Stimulated activated effector memory CD8-positive, alpha-beta T cell treated with anti-CD3 and anti-CD28 coated beads, Interleukin-12 subunit alpha, Interleukin-12 subunit beta, amount 100 ng/mL, for 72 hours (primary cell): Measurements from ENCODE around the gene PPA2.
"Not testable (repeated sequence)": the region's sequence is repeated elsewhere in the genome, so short reads cannot be mapped to it uniquely, and the experiment has no call there.

ENCODE experiments used
- ATAC-seq: fragments of 150-1000 bp; cut with Tn5 transposase; 2 replicates; pipeline ENCODE4 v1.10.0; 2021
- DNase-seq, 2 donors: peaks; one replicate each; pipeline ENCODE4 v3.0.0; 2021 to 2022; ENCODE audit warnings: low spot score in 2 of 2
- H3K27ac Mint-ChIP-seq: one replicate; pipeline ENCODE4 v1.8.0; 2022; ENCODE audit warnings: mild to moderate bottlenecking, mixed read lengths
- H3K36me3 Mint-ChIP-seq: one replicate; pipeline ENCODE4 v1.8.0; 2022; ENCODE audit warnings: mild to moderate bottlenecking, mixed read lengths
- H3K4me1 Mint-ChIP-seq: one replicate; pipeline ENCODE4 v1.8.0; 2022; ENCODE audit warnings: mixed read lengths
- H3K4me3 Mint-ChIP-seq: one replicate; pipeline ENCODE4 v1.8.0; 2022; ENCODE audit warnings: mild to moderate bottlenecking, mixed read lengths
- H3K9me3 Mint-ChIP-seq: one replicate; pipeline ENCODE4 v1.8.0; 2022; ENCODE audit warnings: mixed read lengths

PPA2 gene

GRCh38 chr4:105469736-105470135 lies 4.1 kb downstream of the PPA2 start:
- H3K36me3 Mint-ChIP-seq: peaks cover 66% of the 10 kb centered on the region
- no peak for ATAC-seq
- H3K9me3 Mint-ChIP-seq: no peaks in the 10 kb centered on the region
- H3K27ac Mint-ChIP-seq: no peak overlapping the region
- DNase-seq: no peak
- H3K4me3 Mint-ChIP-seq: no peak overlapping the region
- peaks cover 45% of the 10 kb centered on the region for H3K4me1 Mint-ChIP-seq

GRCh38 chr4:105466580-105466979 lies 7.3 kb downstream of the PPA2 start:
- H3K9me3 Mint-ChIP-seq: peaks cover 3% of the 10 kb centered on the region
- H3K36me3 Mint-ChIP-seq: peaks cover 47% of the 10 kb centered on the region
- H3K27ac Mint-ChIP-seq: no peak overlapping the region
- H3K4me3 Mint-ChIP-seq: no peak overlapping the region
- ATAC-seq (no peak), DNase-seq (no peak)
- peaks cover 52% of the 10 kb centered on the region for H3K4me1 Mint-ChIP-seq

GRCh38 chr4:105464563-105464962 lies 9.3 kb downstream of the PPA2 start:
- not testable (repeated sequence) for DNase-seq, H3K9me3 Mint-ChIP-seq, H3K4me3 Mint-ChIP-seq, H3K27ac Mint-ChIP-seq, ATAC-seq
- H3K36me3 Mint-ChIP-seq: peaks cover 27% of the 10 kb centered on the region
- peaks cover 53% of the 10 kb centered on the region for H3K4me1 Mint-ChIP-seq

DNA sequence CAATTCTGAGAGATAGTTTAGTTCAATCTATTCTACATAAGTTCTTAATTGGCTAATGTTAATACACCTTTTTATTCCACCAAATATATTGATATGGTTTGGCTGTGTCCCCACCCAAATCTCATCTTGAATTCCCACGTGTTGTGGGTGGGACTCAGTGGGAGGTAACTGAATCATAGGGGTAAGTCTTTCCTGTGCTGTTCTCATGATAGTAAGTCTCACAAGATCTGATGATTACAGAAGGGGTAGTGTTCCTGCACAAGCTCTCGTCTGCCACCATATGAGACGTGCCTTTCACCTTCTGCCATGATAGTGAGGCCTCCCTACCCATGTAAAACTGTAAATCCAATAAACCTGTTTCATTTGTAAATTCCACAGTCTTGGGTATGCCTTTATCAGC lies 11.3 kb downstream of the PPA2 start:
- no peak for ATAC-seq
- Mint-ChIP-seq H3K36me3 (peaks cover 23% of the 10 kb centered on the region), H3K4me1 (peaks cover 45% of the 10 kb centered on the region), H3K27ac (peak overlapping the region; percentile 12), H3K4me3 (no peak overlapping the region), H3K9me3 (peaks cover 3% of the 10 kb centered on the region)
- no peak for DNase-seq

DNA sequence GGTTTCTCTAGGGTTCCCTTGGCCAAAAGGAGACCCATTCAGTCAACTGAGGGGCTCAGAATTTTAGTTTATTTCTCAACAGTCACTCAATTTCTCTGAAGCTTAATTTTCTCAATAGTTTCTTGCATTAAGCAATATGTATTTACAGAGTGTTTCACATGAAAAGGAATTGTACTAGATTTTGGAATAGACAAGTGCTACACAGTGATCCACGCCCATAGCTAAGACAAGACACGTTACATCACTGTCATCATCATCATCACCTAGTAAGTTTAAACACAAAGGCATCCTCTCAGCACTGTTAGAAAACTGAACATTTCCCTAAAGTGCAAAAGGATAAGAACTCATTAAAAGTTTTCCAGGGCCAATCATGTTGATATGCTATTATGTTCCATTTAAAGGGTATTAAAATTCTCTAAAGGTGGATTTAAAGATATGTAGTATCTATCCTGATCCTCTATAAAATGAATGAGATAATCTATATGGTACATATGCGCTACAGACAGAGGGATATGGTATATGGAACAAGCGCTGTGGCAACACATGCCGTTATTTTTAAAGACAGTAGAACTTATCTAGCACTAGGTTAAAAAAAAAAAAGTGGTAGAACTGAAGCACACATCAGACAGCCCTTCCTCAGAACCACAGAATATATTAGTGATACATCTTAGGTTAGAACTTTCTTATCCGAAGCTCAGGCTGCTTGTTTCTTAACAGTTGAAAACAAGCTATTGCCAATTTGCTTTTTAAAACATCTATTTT lies 12.1 kb downstream of the PPA2 start:
- Mint-ChIP-seq H3K4me3 (no peak overlapping the region), H3K36me3 (peaks cover 17% of the 10 kb centered on the region), H3K27ac (no peak overlapping the region), H3K4me1 (peaks cover 38% of the 10 kb centered on the region), H3K9me3 (peaks cover 3% of the 10 kb centered on the region)
- DNase-seq (no peak), ATAC-seq (no peak)

GRCh38 chr4:105461221-105461620 lies 12.6 kb downstream of the PPA2 start:
- Mint-ChIP-seq H3K27ac (no peak overlapping the region), H3K4me3 (no peak overlapping the region), H3K4me1 (peaks cover 35% of the 10 kb centered on the region), H3K36me3 (peaks cover 17% of the 10 kb centered on the region), H3K9me3 (peaks cover 3% of the 10 kb centered on the region)
- DNase-seq (no peak), ATAC-seq (no peak)

GRCh38 chr4:105460306-105460705 lies 13.6 kb downstream of the PPA2 start:
- H3K27ac Mint-ChIP-seq: no peak overlapping the region
- H3K36me3 Mint-ChIP-seq: peaks cover 16% of the 10 kb centered on the region
- no peak for ATAC-seq

DNA sequence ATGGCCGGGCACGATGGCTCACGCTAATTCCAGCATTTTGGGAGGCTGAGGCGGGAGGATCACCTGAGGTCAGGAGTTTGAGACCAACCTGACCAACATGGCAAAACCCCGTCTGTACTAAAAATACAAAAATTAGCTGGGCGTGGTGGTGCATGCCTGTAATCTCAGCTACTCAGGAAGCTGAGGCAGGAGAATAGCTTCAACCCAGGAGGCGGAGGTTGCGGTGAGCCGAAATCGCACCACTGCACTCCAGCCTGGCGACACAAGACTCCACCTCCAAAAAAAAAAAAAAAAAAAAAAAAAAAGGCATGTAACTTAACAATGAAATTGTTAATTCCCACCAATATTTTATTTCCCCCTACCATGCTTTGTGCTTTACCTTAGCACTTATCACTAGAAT lies 15.3 kb downstream of the PPA2 start:
- Mint-ChIP-seq H3K4me1 (peaks cover 42% of the 10 kb centered on the region), H3K36me3 (peaks cover 20% of the 10 kb centered on the region)
- DNase-seq, ATAC-seq, H3K9me3 Mint-ChIP-seq, H3K4me3 Mint-ChIP-seq, H3K27ac Mint-ChIP-seq: not testable (repeated sequence)

More at GRCh38 chr4:105460306-105460705, 13.6 kb downstream of the PPA2 start:
- no peak for DNase-seq
- Mint-ChIP-seq H3K4me3 (no peak overlapping the region), H3K4me1 (peaks cover 29% of the 10 kb centered on the region), H3K9me3 (peaks cover 3% of the 10 kb centered on the region)

DNA sequence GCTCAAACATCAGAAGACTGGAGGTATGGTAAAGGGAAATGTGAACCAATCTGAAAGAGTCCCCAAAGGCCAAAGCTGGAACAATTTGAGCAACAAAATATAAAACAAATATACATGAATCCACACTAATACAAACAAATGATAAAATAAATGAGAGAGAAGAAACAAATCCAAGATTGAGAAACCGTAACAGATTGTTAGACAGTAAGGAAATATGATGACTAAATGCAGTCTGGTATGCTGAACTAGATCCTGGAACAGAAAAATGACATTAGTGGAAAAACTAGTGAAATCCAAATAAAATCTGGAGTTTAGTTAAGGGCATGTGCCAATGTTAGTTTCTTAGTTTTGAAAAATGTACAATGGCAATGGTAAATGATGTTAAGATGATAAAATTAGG lies 15.9 kb downstream of the PPA2 start:
- ATAC-seq: no peak
- Mint-ChIP-seq H3K36me3 (peaks cover 26% of the 10 kb centered on the region), H3K9me3 (peaks cover 3% of the 10 kb centered on the region), H3K4me1 (peaks cover 44% of the 10 kb centered on the region), H3K27ac (no peak overlapping the region), H3K4me3 (no peak overlapping the region)
- DNase-seq: no peak

- Mint-ChIP-seq H3K9me3 (no peaks in the 10 kb centered on the region), H3K27ac (no peak overlapping the region), H3K4me3 (no peak overlapping the region), H3K36me3 (peaks cover 43% of the 10 kb centered on the region), H3K4me1 (peaks cover 37% of the 10 kb centered on the region)
- no peak for DNase-seq
- no peak for ATAC-seq
These were observed 17.9 kb downstream of the PPA2 start for GRCh38 chr4:105455998-105456397.

- Mint-ChIP-seq H3K36me3 (peaks cover 50% of the 10 kb centered on the region), H3K4me3 (no peak overlapping the region), H3K4me1 (peaks cover 37% of the 10 kb centered on the region), H3K9me3 (no peaks in the 10 kb centered on the region), H3K27ac (peak overlapping the region; percentile 3)
- DNase-seq (no peak), ATAC-seq (no peak)
These were observed 18.7 kb downstream of the PPA2 start for GRCh38 chr4:105455182-105455581.

DNA sequence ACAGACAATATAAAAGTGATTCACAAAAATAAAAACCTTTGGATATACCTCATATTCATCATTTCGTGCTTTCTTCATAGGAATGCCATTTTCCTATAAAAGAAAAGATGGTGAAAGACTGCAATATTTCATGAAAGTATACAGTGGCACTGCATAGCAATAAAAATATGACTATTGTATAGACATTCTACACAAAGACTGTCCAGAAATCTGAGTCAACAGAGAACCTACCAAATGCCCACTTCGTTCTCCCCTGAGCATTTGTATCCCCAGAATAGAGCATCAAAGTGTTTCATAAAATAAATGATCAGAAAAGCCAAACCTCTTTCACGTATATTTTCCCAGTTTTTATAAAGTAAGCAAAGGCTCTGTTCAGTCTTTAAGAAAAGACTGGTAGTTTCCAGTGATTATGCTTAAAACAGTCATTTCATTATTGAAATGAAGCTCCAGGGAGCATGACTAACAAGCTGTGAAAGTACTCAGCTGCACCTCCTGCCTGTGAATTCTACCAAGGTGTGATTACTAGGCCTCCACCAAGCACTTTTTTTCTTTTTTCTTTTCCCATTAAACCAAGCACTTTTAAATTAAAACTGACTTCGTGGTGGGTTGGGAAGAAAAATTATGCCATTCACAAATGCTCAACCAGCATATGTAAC lies 20.2 kb downstream of the PPA2 start:
- peaks cover 65% of the 10 kb centered on the region for H3K36me3 Mint-ChIP-seq
- H3K4me3 Mint-ChIP-seq: peak overlapping the region; percentile 25
- H3K4me1 Mint-ChIP-seq: peaks cover 33% of the 10 kb centered on the region
- ATAC-seq (peak; percentile 100), DNase-seq (no peak)
- no peaks in the 10 kb centered on the region for H3K9me3 Mint-ChIP-seq
- H3K27ac Mint-ChIP-seq: peak overlapping the region; percentile 86

DNA sequence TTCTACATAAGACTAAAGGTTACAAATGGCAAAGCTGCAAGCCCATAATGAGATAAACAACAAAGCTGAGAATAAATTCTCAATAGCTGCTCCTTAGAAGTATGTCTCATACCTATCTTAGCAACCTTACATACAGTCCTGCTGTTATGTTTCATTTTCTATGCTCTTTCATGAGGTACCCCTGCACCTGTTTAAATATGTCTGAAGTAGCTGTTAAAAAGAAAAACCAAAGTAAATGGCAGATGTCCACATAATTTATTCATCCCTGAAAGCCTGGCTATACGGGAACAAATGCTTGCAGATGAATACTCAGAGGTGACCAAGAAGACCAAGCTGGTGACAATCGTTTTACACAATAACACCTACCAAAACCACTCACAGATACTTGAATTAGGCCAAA lies 22.5 kb downstream of the PPA2 start:
- Mint-ChIP-seq H3K27ac (no peak overlapping the region), H3K9me3 (no peaks in the 10 kb centered on the region), H3K4me3 (no peak overlapping the region), H3K36me3 (peaks cover 77% of the 10 kb centered on the region), H3K4me1 (peaks cover 25% of the 10 kb centered on the region)
- ATAC-seq (no peak), DNase-seq (no peak)

DNA sequence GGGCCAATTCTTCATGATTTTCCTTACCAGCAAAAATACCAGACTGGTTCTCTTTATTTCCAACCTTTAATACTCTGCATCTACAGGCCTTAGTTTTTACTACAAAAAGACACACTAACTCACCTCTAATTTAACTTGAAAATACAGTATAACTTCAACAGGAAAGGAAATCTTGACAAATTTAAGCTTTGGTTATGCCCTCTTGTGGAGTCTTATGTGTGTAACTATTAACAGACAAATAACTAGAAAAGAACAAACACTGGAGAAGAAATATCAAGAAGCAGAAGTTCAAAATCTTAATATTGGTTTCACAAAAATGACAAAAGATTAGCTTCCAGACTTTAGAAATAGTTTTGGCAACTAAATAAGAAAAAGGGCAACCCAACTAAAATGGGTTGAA lies 33.0 kb downstream of the PPA2 start:
- ATAC-seq (no peak), DNase-seq (no peak)
- H3K36me3 Mint-ChIP-seq: peaks cover 42% of the 10 kb centered on the region
- no peak overlapping the region for H3K27ac Mint-ChIP-seq
- no peaks in the 10 kb centered on the region for H3K4me1 Mint-ChIP-seq
- no peak overlapping the region for H3K4me3 Mint-ChIP-seq
- peaks cover 9% of the 10 kb centered on the region for H3K9me3 Mint-ChIP-seq

- peaks cover 15% of the 10 kb centered on the region for H3K9me3 Mint-ChIP-seq
- H3K4me3 Mint-ChIP-seq: no peak overlapping the region
- DNase-seq (no peak), ATAC-seq (no peak)
- H3K27ac Mint-ChIP-seq: no peak overlapping the region
- H3K4me1 Mint-ChIP-seq: no peaks in the 10 kb centered on the region
- peaks cover 71% of the 10 kb centered on the region for H3K36me3 Mint-ChIP-seq
These were observed 36.2 kb downstream of the PPA2 start for GRCh38 chr4:105437637-105438036.

GRCh38 chr4:105436414-105436813 lies 37.4 kb downstream of the PPA2 start:
- no peak for DNase-seq
- H3K9me3 Mint-ChIP-seq: peaks cover 15% of the 10 kb centered on the region
- no peak overlapping the region for H3K4me3 Mint-ChIP-seq
- no peaks in the 10 kb centered on the region for H3K4me1 Mint-ChIP-seq
- ATAC-seq: no peak
- H3K36me3 Mint-ChIP-seq: peaks cover 83% of the 10 kb centered on the region
- H3K27ac Mint-ChIP-seq: no peak overlapping the region
